Calu3 (cell line): ENCODE results near the gene LBP. TPM values are rescaled to one million over a fixed set of nuclear protein-coding genes. Genes with fewer than 3 reads are reported as not detected.

Source experiments
- BruUV-seq: library from RNA; stranded (reverse); fragments of 400-500 nt; replicated peaks from 2 replicates; lab custom pipeline; 2021; lab: Mats Ljungman, UMichigan
- CTCF ChIA-PET: fragments of 300-600 bp; sonication (Branson Sonifier 250); formaldehyde crosslinking; loops from one replicate; lab custom pipeline; 2022; ENCODE audit warnings: antibody characterized with exemption; lab: Charles Lee
- DNase-seq: peaks from one replicate; pipeline ENCODE4 v3.0.0; 2022
- H3K27ac Mint-ChIP-seq: one replicate; pipeline ENCODE4 v1.8.0; 2022; ENCODE audit warnings: mixed read lengths; ENCODE audit not compliant: unreplicated experiment
- H3K27me3 Mint-ChIP-seq: one replicate; pipeline ENCODE4 v1.8.0; 2022; ENCODE audit warnings: mixed read lengths; ENCODE audit not compliant: unreplicated experiment
- H3K36me3 Mint-ChIP-seq: one replicate; pipeline ENCODE4 v1.8.0; 2022; ENCODE audit warnings: mild to moderate bottlenecking, moderate library complexity, mixed read lengths; ENCODE audit not compliant: insufficient read depth, unreplicated experiment
- H3K4me1 Mint-ChIP-seq: one replicate; pipeline ENCODE4 v1.8.0; 2022; ENCODE audit warnings: mild to moderate bottlenecking, low read depth, mixed read lengths; ENCODE audit not compliant: unreplicated experiment
- H3K4me3 Mint-ChIP-seq: one replicate; pipeline ENCODE4 v1.8.0; 2022; ENCODE audit warnings: mild to moderate bottlenecking, low read depth, moderate library complexity, mixed read lengths; ENCODE audit not compliant: unreplicated experiment
- H3K9me3 Mint-ChIP-seq: one replicate; pipeline ENCODE4 v1.8.0; 2022; ENCODE audit warnings: low read depth, mixed read lengths; ENCODE audit not compliant: unreplicated experiment
- CTCF ChIP-seq: fragments of 200-600 bp; IDR thresholded peaks from one replicate; pipeline ENCODE4 v1.8.0; 2022; ENCODE audit warnings: antibody characterized with exemption; ENCODE audit not compliant: unreplicated experiment
- intact Hi-C: fragments of 100-400 bp; cut with micrococcal nuclease; formaldehyde crosslinking; loops from one replicate; pipeline ENCODE4 v1.10.0; 2022; ENCODE audit not compliant: unreplicated experiment
- total RNA-seq: library from RNA; stranded (reverse); gene quantifications from 2 replicates; pipeline ENCODE4 v1.2.3, GENCODE V29; 2022

Gene LBP
- total RNA-seq, 1 experiment from 2014 or later, result not detected

- no peak overlapping the region for H3K27ac Mint-ChIP-seq
- no peak overlapping the region for H3K4me3 Mint-ChIP-seq
- peaks cover 34% of the 10 kb centered on the region for H3K27me3 Mint-ChIP-seq
- peaks cover 12% of the 10 kb centered on the region for H3K36me3 Mint-ChIP-seq
- H3K4me1 Mint-ChIP-seq, result peaks cover 18% of the 10 kb centered on the region
- TF ChIP-seq CTCF, result no peak
- no peaks in the 10 kb centered on the region for H3K9me3 Mint-ChIP-seq
- CTCF ChIA-PET, result no interaction called here
- DNase-seq, result no peak
- intact Hi-C loops, result no loop called here
- BruUV-seq, result no TSS peak
These were observed 2.1 kb upstream of the LBP start for GRCh38 chr20:38344107-38344701.

GRCh38 chr20:38345643-38346042, 639 bp upstream of the LBP start:
- H3K27me3 Mint-ChIP-seq, result peaks cover 48% of the 10 kb centered on the region
- no peak overlapping the region for H3K4me3 Mint-ChIP-seq
- peaks cover 12% of the 10 kb centered on the region for H3K36me3 Mint-ChIP-seq
- no TSS peak for BruUV-seq
- H3K4me1 Mint-ChIP-seq, result peaks cover 18% of the 10 kb centered on the region
- H3K27ac Mint-ChIP-seq, result no peak overlapping the region
- intact Hi-C loops, result no loop called here
- no peaks in the 10 kb centered on the region for H3K9me3 Mint-ChIP-seq
- no peak for DNase-seq
- no peak for TF ChIP-seq CTCF
- CTCF ChIA-PET, result no interaction called here

GRCh38 chr20:38346741-38347140, 459 bp downstream of the LBP start:
- Mint-ChIP-seq H3K4me1 (peaks cover 18% of the 10 kb centered on the region), H3K27me3 (peaks cover 49% of the 10 kb centered on the region), H3K4me3 (no peak overlapping the region), H3K9me3 (no peaks in the 10 kb centered on the region), H3K36me3 (peaks cover 12% of the 10 kb centered on the region), H3K27ac (no peak overlapping the region)
- DNase-seq, result no peak
- BruUV-seq, result no TSS peak
- no peak for TF ChIP-seq CTCF
- intact Hi-C loops, result no loop called here
- CTCF ChIA-PET, result interaction anchor here (1.5 kb wide), 1 partner anchor 10 kb away, joined by 3 read pairs; no protein-coding TSS in a partner anchor

DNA sequence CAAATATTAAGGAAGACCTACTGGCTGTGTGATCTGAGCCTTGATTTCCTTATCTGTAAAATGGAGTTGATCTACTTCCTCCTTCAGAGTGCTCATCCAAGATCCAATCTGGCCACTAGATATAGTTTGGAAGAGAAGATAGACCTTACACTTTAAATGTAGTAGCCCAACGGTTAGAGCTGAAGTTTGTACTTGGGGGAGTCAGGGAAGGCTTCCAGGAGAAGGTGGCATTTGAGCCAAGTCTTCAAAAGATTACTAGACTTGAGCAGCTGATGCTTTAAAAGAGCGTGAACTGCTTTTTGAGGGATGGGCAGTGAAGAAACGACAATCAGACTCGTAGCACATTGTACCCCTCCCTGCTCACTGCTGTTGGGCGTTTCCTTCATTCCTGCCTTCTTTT, 3.6 kb downstream of the LBP start:
- no peak overlapping the region for H3K27ac Mint-ChIP-seq
- H3K27me3 Mint-ChIP-seq, result peaks cover 46% of the 10 kb centered on the region
- BruUV-seq, result no TSS peak
- DNase-seq, result no peak
- no peak for TF ChIP-seq CTCF
- H3K4me3 Mint-ChIP-seq, result no peak overlapping the region
- no peaks in the 10 kb centered on the region for H3K36me3 Mint-ChIP-seq
- peaks cover 6% of the 10 kb centered on the region for H3K4me1 Mint-ChIP-seq
- intact Hi-C loops, result no loop called here
- CTCF ChIA-PET, result no interaction called here
- no peaks in the 10 kb centered on the region for H3K9me3 Mint-ChIP-seq
